ENCODE data around the gene C10orf88.

Gene C10orf88

GRCh38 chr10:122953902-122954730 is at the start of gene C10orf88:
Gene C10orf88, minus strand, starts transcription at chr10:122954227. Its CDS starts 49 bp downstream, at chr10:122954178.
- Histone ChIP-seq H4K20me1 (no peaks in the 10 kb centered on the region), H3K4me1 (peaks cover 17 to 38% (median 28%) of the 10 kb centered on the region in 10 experiments), H3K4me2 (peak within 1 kb of the TSS; percentile 79 to 95 (median 89)), H3K4me3 (peak within 1 kb of the TSS; percentile 72 to 90 (median 84)), H3K36me3 (peaks cover 0 to 27% (median 10%) of the 10 kb centered on the region in 11 experiments; a peak in 16 of 22 replicates), H3K9ac (peak within 1 kb of the TSS; percentile 88 to 93 (median 91)), H3K9me3 (replicated peaks in 1 of 11) (peaks cover 0 to 10% (median 8%) of the 10 kb centered on the region in 11 experiments; a peak in 15 of 22 replicates), H3K27ac (peak within 1 kb of the TSS; percentile 83 to 89 (median 87)), H3K27me3 (no peaks in the 10 kb centered on the region)
- TF ChIP-seq Cebpa-rat (IDR thresholded peaks at IDR 0.05) = no peak

GRCh38 chr10:123001370-123001769 is 47.3 kb upstream of the C10orf88 start:
- Histone ChIP-seq H3K4me2 (no peak overlapping the region), H3K4me1 (peaks cover 7 to 22% (median 19%) of the 10 kb centered on the region in 10 experiments; a peak in 19 of 20 replicates), H3K27ac (no peak overlapping the region), H3K9me3 (replicated peaks in 1 of 11) (no peaks in the 10 kb centered on the region), H3K27me3 (no peaks in the 10 kb centered on the region), H3K36me3 (peaks cover 29 to 70% (median 40%) of the 10 kb centered on the region in 11 experiments), H3K9ac (no peak overlapping the region), H3K4me3 (no peak overlapping the region), H4K20me1 (peaks cover 14 to 92% (median 62%) of the 10 kb centered on the region in 11 experiments; a peak in 17 of 22 replicates)
- no peak for TF ChIP-seq Cebpa-rat (IDR thresholded peaks at IDR 0.05)

GRCh38 chr10:123000155-123000554 is 46.1 kb upstream of the C10orf88 start:
- no peak for TF ChIP-seq Cebpa-rat (IDR thresholded peaks at IDR 0.05)
- Histone ChIP-seq H3K9me3 (replicated peaks in 1 of 11) (no peaks in the 10 kb centered on the region), H3K27ac (no peak overlapping the region), H4K20me1 (peaks cover 6 to 88% (median 51%) of the 10 kb centered on the region in 11 experiments; a peak in 17 of 22 replicates), H3K4me2 (peak overlapping the region in 4 of 11 experiments; percentile 35 to 43 (median 38); a peak in 6 of 22 replicates), H3K36me3 (peaks cover 40 to 71% (median 46%) of the 10 kb centered on the region in 11 experiments), H3K4me3 (no peak overlapping the region), H3K27me3 (no peaks in the 10 kb centered on the region), H3K9ac (no peak overlapping the region), H3K4me1 (peaks cover 3 to 19% (median 13%) of the 10 kb centered on the region in 10 experiments; a peak in 16 of 20 replicates)

- Histone ChIP-seq H3K9me3 (replicated peaks in 1 of 11) (no peaks in the 10 kb centered on the region), H3K27ac (no peak overlapping the region), H3K36me3 (peaks cover 43 to 79% (median 54%) of the 10 kb centered on the region in 11 experiments), H3K9ac (no peak overlapping the region), H3K4me2 (peak overlapping the region in 8 of 11 experiments; percentile 15 to 58 (median 37); a peak in 12 of 22 replicates), H3K27me3 (no peaks in the 10 kb centered on the region), H4K20me1 (peaks cover 6 to 80% (median 45%) of the 10 kb centered on the region in 11 experiments; a peak in 17 of 22 replicates), H3K4me1 (peaks cover 0 to 19% (median 13%) of the 10 kb centered on the region in 10 experiments; a peak in 16 of 20 replicates), H3K4me3 (no peak overlapping the region)
- TF ChIP-seq Cebpa-rat (IDR thresholded peaks at IDR 0.05) = no peak
Observed at GRCh38 chr10:122999347-122999746, 45.3 kb upstream of the C10orf88 start.

- Histone ChIP-seq H3K36me3 (peaks cover 47 to 83% (median 58%) of the 10 kb centered on the region in 11 experiments), H3K9me3 (replicated peaks in 1 of 11) (no peaks in the 10 kb centered on the region), H4K20me1 (peaks cover 6 to 76% (median 41%) of the 10 kb centered on the region in 11 experiments; a peak in 17 of 22 replicates), H3K27ac (no peak overlapping the region), H3K4me3 (no peak overlapping the region), H3K27me3 (no peaks in the 10 kb centered on the region), H3K9ac (no peak overlapping the region), H3K4me2 (peak overlapping the region in 6 of 11 experiments; percentile 15 to 58 (median 38); a peak in 7 of 22 replicates), H3K4me1 (peaks cover 0 to 19% (median 13%) of the 10 kb centered on the region in 10 experiments; a peak in 16 of 20 replicates)
- no peak for TF ChIP-seq Cebpa-rat (IDR thresholded peaks at IDR 0.05)
Observed at GRCh38 chr10:122998934-122999333, 44.9 kb upstream of the C10orf88 start.

- peaks cover 48 to 85% (median 60%) of the 10 kb centered on the region in 11 experiments for H3K36me3 ChIP-seq
- H3K9me3 ChIP-seq (replicated peaks in 1 of 11) = no peaks in the 10 kb centered on the region
- no peak overlapping the region for H3K4me2 ChIP-seq
- H3K27me3 ChIP-seq = no peaks in the 10 kb centered on the region
- H3K27ac ChIP-seq = no peak overlapping the region
- peaks cover 6 to 71% (median 39%) of the 10 kb centered on the region in 11 experiments; a peak in 17 of 22 replicates for H4K20me1 ChIP-seq
- no peak overlapping the region for H3K4me3 ChIP-seq
- H3K4me1 ChIP-seq = peaks cover 0 to 19% (median 13%) of the 10 kb centered on the region in 10 experiments; a peak in 16 of 20 replicates
- H3K9ac ChIP-seq = no peak overlapping the region
- TF ChIP-seq Cebpa-rat (IDR thresholded peaks at IDR 0.05) = no peak
Observed at GRCh38 chr10:122998360-122998917, 44.4 kb upstream of the C10orf88 start.

GRCh38 chr10:122997864-122998263 is 43.8 kb upstream of the C10orf88 start:
- no peak overlapping the region for H3K9ac ChIP-seq
- no peak for TF ChIP-seq Cebpa-rat (IDR thresholded peaks at IDR 0.05)
- no peak overlapping the region for H3K4me2 ChIP-seq
- H3K27ac ChIP-seq = no peak overlapping the region
- peaks cover 49 to 87% (median 64%) of the 10 kb centered on the region in 11 experiments for H3K36me3 ChIP-seq
- no peaks in the 10 kb centered on the region for H3K9me3 ChIP-seq (replicated peaks in 1 of 11)
- peaks cover 0 to 19% (median 13%) of the 10 kb centered on the region in 10 experiments; a peak in 16 of 20 replicates for H3K4me1 ChIP-seq
- no peaks in the 10 kb centered on the region for H3K27me3 ChIP-seq
- no peak overlapping the region for H3K4me3 ChIP-seq
- H4K20me1 ChIP-seq = peaks cover 6 to 66% (median 39%) of the 10 kb centered on the region in 11 experiments; a peak in 17 of 22 replicates

GRCh38 chr10:122995936-122996335 is 41.9 kb upstream of the C10orf88 start:
- peaks cover 46 to 84% (median 73%) of the 10 kb centered on the region in 11 experiments for H3K36me3 ChIP-seq
- no peak overlapping the region for H3K27ac ChIP-seq
- TF ChIP-seq Cebpa-rat (IDR thresholded peaks at IDR 0.05) = no peak
- H3K9me3 ChIP-seq (replicated peaks in 1 of 11) = no peaks in the 10 kb centered on the region
- H3K4me1 ChIP-seq = peaks cover 0 to 32% (median 18%) of the 10 kb centered on the region in 10 experiments; a peak in 17 of 20 replicates
- no peaks in the 10 kb centered on the region for H3K27me3 ChIP-seq
- H3K4me2 ChIP-seq = no peak overlapping the region
- no peak overlapping the region for H3K9ac ChIP-seq
- H3K4me3 ChIP-seq = no peak overlapping the region
- H4K20me1 ChIP-seq = peaks cover 1 to 57% (median 29%) of the 10 kb centered on the region in 11 experiments; a peak in 17 of 22 replicates
